ENCODE measurements around the gene INKA2.

DNA sequence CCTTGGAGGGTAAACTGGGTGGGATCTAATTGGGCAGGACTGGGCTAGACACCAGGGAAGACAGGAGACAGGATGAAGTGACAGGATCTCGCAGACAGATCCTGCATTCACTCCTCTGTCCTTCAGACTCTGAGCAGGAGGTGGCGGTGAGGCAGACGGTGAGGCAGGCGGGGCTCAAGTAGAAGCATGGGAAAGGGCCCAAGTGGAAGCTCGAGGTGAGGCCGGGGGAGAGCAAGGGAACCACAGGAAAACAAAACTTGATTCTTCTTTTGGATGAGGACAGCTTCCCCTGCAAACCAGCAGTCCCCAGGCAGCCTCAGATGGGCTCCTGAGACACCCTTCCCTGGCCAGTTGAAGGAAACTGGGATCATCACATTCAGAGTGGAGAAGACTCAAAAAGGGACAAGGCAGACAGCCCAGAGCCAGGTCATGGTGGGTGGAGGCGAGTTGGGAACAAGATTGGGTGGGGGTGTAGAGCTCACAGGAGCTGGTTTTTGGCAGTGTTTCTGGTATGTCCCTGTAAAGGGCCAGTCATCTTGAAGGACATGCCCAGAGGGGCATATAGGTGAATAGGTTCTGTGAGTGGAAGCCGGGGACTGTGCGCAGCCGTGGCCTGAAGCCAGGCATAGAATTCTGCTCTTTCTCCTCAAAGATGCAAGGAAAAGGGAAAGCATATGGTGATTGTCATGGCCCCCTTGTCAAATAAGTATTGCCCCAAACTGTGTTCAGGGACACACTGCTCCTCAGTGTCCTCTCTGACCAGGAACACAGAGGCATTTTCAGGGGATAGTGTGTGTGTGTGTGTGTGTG is 18.0 kb downstream of the INKA2 start:
- TF ChIP-seq, protein P1, sequence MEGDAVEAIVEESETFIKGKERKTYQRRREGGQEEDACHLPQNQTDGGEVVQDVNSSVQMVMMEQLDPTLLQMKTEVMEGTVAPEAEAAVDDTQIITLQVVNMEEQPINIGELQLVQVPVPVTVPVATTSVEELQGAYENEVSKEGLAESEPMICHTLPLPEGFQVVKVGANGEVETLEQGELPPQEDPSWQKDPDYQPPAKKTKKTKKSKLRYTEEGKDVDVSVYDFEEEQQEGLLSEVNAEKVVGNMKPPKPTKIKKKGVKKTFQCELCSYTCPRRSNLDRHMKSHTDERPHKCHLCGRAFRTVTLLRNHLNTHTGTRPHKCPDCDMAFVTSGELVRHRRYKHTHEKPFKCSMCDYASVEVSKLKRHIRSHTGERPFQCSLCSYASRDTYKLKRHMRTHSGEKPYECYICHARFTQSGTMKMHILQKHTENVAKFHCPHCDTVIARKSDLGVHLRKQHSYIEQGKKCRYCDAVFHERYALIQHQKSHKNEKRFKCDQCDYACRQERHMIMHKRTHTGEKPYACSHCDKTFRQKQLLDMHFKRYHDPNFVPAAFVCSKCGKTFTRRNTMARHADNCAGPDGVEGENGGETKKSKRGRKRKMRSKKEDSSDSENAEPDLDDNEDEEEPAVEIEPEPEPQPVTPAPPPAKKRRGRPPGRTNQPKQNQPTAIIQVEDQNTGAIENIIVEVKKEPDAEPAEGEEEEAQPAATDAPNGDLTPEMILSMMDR (IDR thresholded peaks at IDR 0.05; ENCODE audit: low read depth, low read length, missing input control), result no peak
- TF ChIP-seq, protein P2, sequence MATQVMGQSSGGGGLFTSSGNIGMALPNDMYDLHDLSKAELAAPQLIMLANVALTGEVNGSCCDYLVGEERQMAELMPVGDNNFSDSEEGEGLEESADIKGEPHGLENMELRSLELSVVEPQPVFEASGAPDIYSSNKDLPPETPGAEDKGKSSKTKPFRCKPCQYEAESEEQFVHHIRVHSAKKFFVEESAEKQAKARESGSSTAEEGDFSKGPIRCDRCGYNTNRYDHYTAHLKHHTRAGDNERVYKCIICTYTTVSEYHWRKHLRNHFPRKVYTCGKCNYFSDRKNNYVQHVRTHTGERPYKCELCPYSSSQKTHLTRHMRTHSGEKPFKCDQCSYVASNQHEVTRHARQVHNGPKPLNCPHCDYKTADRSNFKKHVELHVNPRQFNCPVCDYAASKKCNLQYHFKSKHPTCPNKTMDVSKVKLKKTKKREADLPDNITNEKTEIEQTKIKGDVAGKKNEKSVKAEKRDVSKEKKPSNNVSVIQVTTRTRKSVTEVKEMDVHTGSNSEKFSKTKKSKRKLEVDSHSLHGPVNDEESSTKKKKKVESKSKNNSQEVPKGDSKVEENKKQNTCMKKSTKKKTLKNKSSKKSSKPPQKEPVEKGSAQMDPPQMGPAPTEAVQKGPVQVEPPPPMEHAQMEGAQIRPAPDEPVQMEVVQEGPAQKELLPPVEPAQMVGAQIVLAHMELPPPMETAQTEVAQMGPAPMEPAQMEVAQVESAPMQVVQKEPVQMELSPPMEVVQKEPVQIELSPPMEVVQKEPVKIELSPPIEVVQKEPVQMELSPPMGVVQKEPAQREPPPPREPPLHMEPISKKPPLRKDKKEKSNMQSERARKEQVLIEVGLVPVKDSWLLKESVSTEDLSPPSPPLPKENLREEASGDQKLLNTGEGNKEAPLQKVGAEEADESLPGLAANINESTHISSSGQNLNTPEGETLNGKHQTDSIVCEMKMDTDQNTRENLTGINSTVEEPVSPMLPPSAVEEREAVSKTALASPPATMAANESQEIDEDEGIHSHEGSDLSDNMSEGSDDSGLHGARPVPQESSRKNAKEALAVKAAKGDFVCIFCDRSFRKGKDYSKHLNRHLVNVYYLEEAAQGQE (IDR thresholded peaks at IDR 0.05), result no peak
- TF ChIP-seq FOXA1 (IDR thresholded peaks at IDR 0.05) (no peak), RXRA (IDR thresholded peaks at IDR 0.05) (no peak), TAF1 (conservative IDR thresholded peaks at IDR 0.05) (no peak), SP1 (IDR thresholded peaks at IDR 0.05) (no peak), HNF4G (IDR thresholded peaks at IDR 0.05) (no peak), YY1 (IDR thresholded peaks at IDR 0.05) (no peak), EGR1 (IDR thresholded peaks at IDR 0.05; ENCODE audit: low read depth in 2 of 2) (no peak)
- TF ChIP-seq, protein P3, sequence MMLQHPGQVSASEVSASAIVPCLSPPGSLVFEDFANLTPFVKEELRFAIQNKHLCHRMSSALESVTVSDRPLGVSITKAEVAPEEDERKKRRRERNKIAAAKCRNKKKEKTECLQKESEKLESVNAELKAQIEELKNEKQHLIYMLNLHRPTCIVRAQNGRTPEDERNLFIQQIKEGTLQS (IDR thresholded peaks at IDR 0.05), result no peak
- TF ChIP-seq, protein P4, sequence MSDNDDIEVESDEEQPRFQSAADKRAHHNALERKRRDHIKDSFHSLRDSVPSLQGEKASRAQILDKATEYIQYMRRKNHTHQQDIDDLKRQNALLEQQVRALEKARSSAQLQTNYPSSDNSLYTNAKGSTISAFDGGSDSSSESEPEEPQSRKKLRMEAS (IDR thresholded peaks at IDR 0.05), result no peak
- TF ChIP-seq, protein P5, sequence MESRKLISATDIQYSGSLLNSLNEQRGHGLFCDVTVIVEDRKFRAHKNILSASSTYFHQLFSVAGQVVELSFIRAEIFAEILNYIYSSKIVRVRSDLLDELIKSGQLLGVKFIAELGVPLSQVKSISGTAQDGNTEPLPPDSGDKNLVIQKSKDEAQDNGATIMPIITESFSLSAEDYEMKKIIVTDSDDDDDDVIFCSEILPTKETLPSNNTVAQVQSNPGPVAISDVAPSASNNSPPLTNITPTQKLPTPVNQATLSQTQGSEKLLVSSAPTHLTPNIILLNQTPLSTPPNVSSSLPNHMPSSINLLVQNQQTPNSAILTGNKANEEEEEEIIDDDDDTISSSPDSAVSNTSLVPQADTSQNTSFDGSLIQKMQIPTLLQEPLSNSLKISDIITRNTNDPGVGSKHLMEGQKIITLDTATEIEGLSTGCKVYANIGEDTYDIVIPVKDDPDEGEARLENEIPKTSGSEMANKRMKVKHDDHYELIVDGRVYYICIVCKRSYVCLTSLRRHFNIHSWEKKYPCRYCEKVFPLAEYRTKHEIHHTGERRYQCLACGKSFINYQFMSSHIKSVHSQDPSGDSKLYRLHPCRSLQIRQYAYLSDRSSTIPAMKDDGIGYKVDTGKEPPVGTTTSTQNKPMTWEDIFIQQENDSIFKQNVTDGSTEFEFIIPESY (IDR thresholded peaks at IDR 0.05), result no peak
